Neuronal stem cell (in vitro differentiated cells): ENCODE data around the gene PM20D1.

Experiments
- DNase-seq: peaks from one replicate; pipeline ENCODE4 v3.0.0-alpha.2; 2013; ENCODE audit warnings: low spot score
- H2AFZ ChIP-seq: one replicate; pipeline ENCODE4 v1.6.1; 2013; ENCODE audit warnings: mild to moderate bottlenecking, low read length, inconsistent platforms
- H2AK5ac ChIP-seq: 2 replicates; pipeline ENCODE4 v1.6.1; 2013; ENCODE audit warnings: low read depth, mild to moderate bottlenecking, inconsistent platforms, low read length, moderate library complexity, mixed read lengths
- H2BK120ac ChIP-seq: 2 replicates; pipeline ENCODE4 v1.6.1; 2013; ENCODE audit warnings: low read depth, mild to moderate bottlenecking, inconsistent platforms, low read length, moderate library complexity, mixed read lengths
- H2BK12ac ChIP-seq: one replicate; pipeline ENCODE4 v1.6.1; 2013; ENCODE audit warnings: low read length, inconsistent platforms
- H2BK15ac ChIP-seq: 2 replicates; pipeline ENCODE4 v1.6.1; 2013; ENCODE audit warnings: mild to moderate bottlenecking, low read length, inconsistent platforms, mixed read lengths
- H2BK5ac ChIP-seq: one replicate; pipeline ENCODE4 v1.6.1; 2013; ENCODE audit warnings: inconsistent platforms, mild to moderate bottlenecking, low read length, moderate library complexity
- H3K14ac ChIP-seq: one replicate; pipeline ENCODE4 v1.6.1; 2013; ENCODE audit warnings: low read length, inconsistent platforms
- H3K18ac ChIP-seq: 2 replicates; pipeline ENCODE4 v1.6.1; 2013; ENCODE audit warnings: low read length, inconsistent platforms
- H3K23ac ChIP-seq: 2 replicates; pipeline ENCODE4 v1.6.1; 2013; ENCODE audit warnings: low read depth, mild to moderate bottlenecking, mixed read lengths, low read length, inconsistent platforms; ENCODE audit not compliant: poor library complexity
- H3K27ac ChIP-seq: replicated peaks from 3 replicates; pipeline ENCODE4 v1.5.1; 2013; ENCODE audit warnings: low read length, inconsistent platforms
- H3K27me3 ChIP-seq, 3 experiments: 2 replicates each; pipeline ENCODE4 v1.6.1; 2013; ENCODE audit warnings: low read length in 3 of 3, mild to moderate bottlenecking in 2 of 3, inconsistent platforms in 1 of 3, low read depth in 1 of 3, mixed read lengths in 1 of 3, moderate library complexity in 1 of 3; ENCODE audit not compliant: control insufficient read depth in 3 of 3, insufficient read depth in 3 of 3
- H3K36me3 ChIP-seq, 2 donors: replicated peaks in 1 of 2; 2 replicates each; pipeline ENCODE4 v1.6.1; 2013; ENCODE audit warnings: low read length in 2 of 2; ENCODE audit not compliant: control insufficient read depth in 2 of 2, insufficient read depth in 2 of 2
- H3K4ac ChIP-seq: 2 replicates; pipeline ENCODE4 v1.6.1; 2013; ENCODE audit warnings: inconsistent platforms, mild to moderate bottlenecking, low read length, moderate library complexity
- H3K4me1 ChIP-seq, 2 donors: 1 replicate in 1 of 2; 2 replicates in 1 of 2; pipeline ENCODE4 v1.6.1; 2013; ENCODE audit warnings: low read length in 2 of 2, low read depth in 1 of 2; ENCODE audit not compliant: control insufficient read depth in 2 of 2, insufficient read depth in 1 of 2
- H3K4me2 ChIP-seq: one replicate; pipeline ENCODE4 v1.6.1; 2013; ENCODE audit warnings: mild to moderate bottlenecking, low read length, inconsistent platforms; ENCODE audit not compliant: insufficient read depth, poor library complexity, severe bottlenecking
- H3K4me3 ChIP-seq, 2 donors: 2 replicates each; pipeline ENCODE4 v1.5.1; 2013; ENCODE audit warnings: low read length in 2 of 2, mild to moderate bottlenecking in 2 of 2, inconsistent platforms in 1 of 2, moderate library complexity in 1 of 2
- H3K79me1 ChIP-seq: one replicate; pipeline ENCODE4 v1.6.1; 2013; ENCODE audit warnings: low read depth, mild to moderate bottlenecking, inconsistent platforms, low read length, moderate library complexity
- H3K9ac ChIP-seq: one replicate; pipeline ENCODE4 v1.6.1; 2013; ENCODE audit warnings: mild to moderate bottlenecking, low read depth, low read length, inconsistent platforms; ENCODE audit not compliant: poor library complexity
- H3K9me3 ChIP-seq, 2 donors: replicated peaks in 1 of 2; 2 replicates each; pipeline versions ENCODE3 to v1.6.1; 2013; ENCODE audit warnings: low read length in 2 of 2, mild to moderate bottlenecking in 2 of 2, inconsistent platforms in 1 of 2, low read depth in 1 of 2, mixed read lengths in 1 of 2, moderate library complexity in 1 of 2; ENCODE audit not compliant: control insufficient read depth in 2 of 2, insufficient read depth in 1 of 2
- H4K8ac ChIP-seq: one replicate; pipeline ENCODE4 v1.6.1; 2013; ENCODE audit warnings: low read depth, mild to moderate bottlenecking, inconsistent platforms, low read length, moderate library complexity
- H4K91ac ChIP-seq: one replicate; pipeline ENCODE4 v1.6.1; 2013; ENCODE audit warnings: low read length, low read depth, mild to moderate bottlenecking, inconsistent platforms; ENCODE audit not compliant: poor library complexity
- WGBS, 2 donors: extraction: QIAGEN DNeasy Blood & Tissue Kit; methylation state at CpG; one replicate each; pipeline ENCODE4 v1.1.7; 2013; ENCODE audit warnings: missing lambda C conversion rate in 2 of 2, mixed read lengths in 1 of 2; ENCODE audit not compliant: insufficient read length in 2 of 2, insufficient replicate concordance in 1 of 2; ENCODE audit errors: extremely low coverage in 2 of 2; 5-methylcytosine and 5-hydroxymethylcytosine counted together

PM20D1 gene

GRCh38 chr1:205812271-205812877 is 37.6 kb downstream of the PM20D1 start:
- no CpG with 5 or more reads among the region's 16 CpGs for WGBS, 2 donors
- no peak overlapping the region for H2BK120ac ChIP-seq
- peak overlapping the region; percentile 99 for H2AFZ ChIP-seq
- H3K23ac ChIP-seq: peak overlapping the region; percentile 95
- no peak overlapping the region for H3K27ac ChIP-seq
- H3K4me1 ChIP-seq: peaks cover 8 to 18% of the 10 kb centered on the region in 2 donors
- no peaks in the 10 kb centered on the region for H3K9me3 ChIP-seq
- peak overlapping the region; percentile 85 for H3K14ac ChIP-seq
- peak overlapping the region; percentile 96 for H3K18ac ChIP-seq
- peak; percentile 48 for DNase-seq
- H3K36me3 ChIP-seq: peaks cover 8 to 27% of the 10 kb centered on the region in 2 donors
- H2BK15ac ChIP-seq: no peak overlapping the region
- peaks cover 4% of the 10 kb centered on the region for H3K79me1 ChIP-seq
- no peak overlapping the region for H3K4ac ChIP-seq
- peak overlapping the region; percentile 87 for H3K9ac ChIP-seq
- H4K91ac ChIP-seq: no peak overlapping the region
- peak overlapping the region; percentile 88 to 93 for H3K4me3 ChIP-seq
- H4K8ac ChIP-seq: no peak overlapping the region
- no peaks in the 10 kb centered on the region for H3K27me3 ChIP-seq
- no peak overlapping the region for H2BK12ac ChIP-seq
- no peak overlapping the region for H2BK5ac ChIP-seq
- H3K4me2 ChIP-seq: peak overlapping the region; percentile 92
- H2AK5ac ChIP-seq: no peak overlapping the region

- H3K4ac ChIP-seq: no peak overlapping the region
- no peak overlapping the region for H3K23ac ChIP-seq
- H2BK5ac ChIP-seq: no peak overlapping the region
- peaks cover 7 to 14% of the 10 kb centered on the region in 2 donors for H3K4me1 ChIP-seq
- no peaks in the 10 kb centered on the region for H3K9me3 ChIP-seq
- H2BK120ac ChIP-seq: no peak overlapping the region
- H3K36me3 ChIP-seq: peaks cover 8 to 32% of the 10 kb centered on the region in 2 donors
- no peak overlapping the region for H4K8ac ChIP-seq
- H2AFZ ChIP-seq: peak overlapping the region; percentile 99
- H2BK12ac ChIP-seq: no peak overlapping the region
- no peak overlapping the region for H2AK5ac ChIP-seq
- no peak overlapping the region for H3K9ac ChIP-seq
- H3K27ac ChIP-seq: no peak overlapping the region
- H3K79me1 ChIP-seq: peaks cover 4% of the 10 kb centered on the region
- peak overlapping the region in 1 of 2 donors; percentile 88 for H3K4me3 ChIP-seq
- no peak overlapping the region for H2BK15ac ChIP-seq
- no peak overlapping the region for H3K4me2 ChIP-seq
- WGBS, 2 donors: no CpG with 5 or more reads among the region's 5 CpGs
- DNase-seq: no peak
- no peak overlapping the region for H3K18ac ChIP-seq
- no peak overlapping the region for H4K91ac ChIP-seq
- H3K14ac ChIP-seq: no peak overlapping the region
- no peaks in the 10 kb centered on the region for H3K27me3 ChIP-seq
Measured at GRCh38 chr1:205811660-205812059, 38.3 kb downstream of the PM20D1 start.

GRCh38 chr1:205810448-205811157 is 39.3 kb downstream of the PM20D1 start:
- H3K18ac ChIP-seq: no peak overlapping the region
- no peak for DNase-seq
- WGBS, 2 donors: no CpG with 5 or more reads among the region's 12 CpGs

GRCh38 chr1:205809942-205810345 is 40.0 kb downstream of the PM20D1 start:
- DNase-seq: no peak
- no peak overlapping the region for H3K4me2 ChIP-seq
- peak overlapping the region in 1 of 2 donors; percentile 32 for H3K4me3 ChIP-seq

More at GRCh38 chr1:205810448-205811157, 39.3 kb downstream of the PM20D1 start:
- H3K9ac ChIP-seq: no peak overlapping the region
- no peak overlapping the region for H2BK5ac ChIP-seq
- H3K4ac ChIP-seq: no peak overlapping the region
- H4K8ac ChIP-seq: no peak overlapping the region
- H2AFZ ChIP-seq: no peak overlapping the region
- H3K4me1 ChIP-seq: peaks cover 7 to 14% of the 10 kb centered on the region in 2 donors
- H2AK5ac ChIP-seq: peak overlapping the region; percentile 16
- H2BK120ac ChIP-seq: no peak overlapping the region
- no peak overlapping the region for H2BK12ac ChIP-seq
- no peak overlapping the region for H3K14ac ChIP-seq
- H4K91ac ChIP-seq: no peak overlapping the region
- no peak overlapping the region for H3K27ac ChIP-seq
- H3K36me3 ChIP-seq: peaks cover 8 to 36% of the 10 kb centered on the region in 2 donors
- H3K23ac ChIP-seq: no peak overlapping the region
- H3K4me3 ChIP-seq: no peak overlapping the region
- H3K4me2 ChIP-seq: no peak overlapping the region
- H3K79me1 ChIP-seq: peaks cover 4% of the 10 kb centered on the region
- H2BK15ac ChIP-seq: no peak overlapping the region
- H3K27me3 ChIP-seq: no peaks in the 10 kb centered on the region
- H3K9me3 ChIP-seq: no peaks in the 10 kb centered on the region

More at GRCh38 chr1:205809942-205810345, 40.0 kb downstream of the PM20D1 start:
- Histone ChIP-seq H2BK120ac (no peak overlapping the region), H2AFZ (no peak overlapping the region), H3K9me3 (no peaks in the 10 kb centered on the region), H2BK12ac (no peak overlapping the region), H2AK5ac (peak overlapping the region; percentile 16), H3K4ac (no peak overlapping the region), H3K14ac (no peak overlapping the region), H3K27me3 (no peaks in the 10 kb centered on the region), H4K91ac (no peak overlapping the region), H3K18ac (no peak overlapping the region), H3K4me1 (peaks cover 7 to 14% of the 10 kb centered on the region in 2 donors), H4K8ac (no peak overlapping the region), H3K9ac (peak overlapping the region; percentile 9), H3K79me1 (peaks cover 4% of the 10 kb centered on the region), H3K27ac (no peak overlapping the region), H2BK15ac (no peak overlapping the region), H3K23ac (peak overlapping the region; percentile 10), H2BK5ac (no peak overlapping the region), H3K36me3 (peaks cover 8 to 41% of the 10 kb centered on the region in 2 donors)
- no CpG with 5 or more reads among the region's 14 CpGs for WGBS, 2 donors
